Liver (tissue), 9 donors: ENCODE data around the gene C2CD2. TPM values are rescaled to one million over a fixed set of nuclear protein-coding genes. Genes with fewer than 3 reads are reported as not detected.

Source experiments
- DNase-seq: peaks from one replicate; pipeline ENCODE4 v3.0.0-alpha.2; 2017; ENCODE audit warnings: low spot score
- H3K27ac ChIP-seq, 2 donors: one replicate each; pipeline ENCODE4 v1.7.0; 2013; ENCODE audit warnings: inconsistent platforms in 2 of 2, low read length in 2 of 2, control low read depth in 1 of 2, low read depth in 1 of 2, mild to moderate bottlenecking in 1 of 2
- H3K27me3 ChIP-seq, 4 donors: one replicate each; pipeline versions ENCODE4 v1.6.1 to v1.7.0; 2013; ENCODE audit warnings: low read length in 3 of 4, inconsistent platforms in 1 of 4, mild to moderate bottlenecking in 1 of 4, moderate library complexity in 1 of 4; ENCODE audit not compliant: control insufficient read depth in 4 of 4, insufficient read depth in 4 of 4
- H3K36me3 ChIP-seq, 4 donors: one replicate each; pipeline versions ENCODE4 v1.6.1 to v1.7.0; 2013; ENCODE audit warnings: low read length in 3 of 4, mild to moderate bottlenecking in 3 of 4, low read depth in 1 of 4, moderate library complexity in 1 of 4; ENCODE audit not compliant: control insufficient read depth in 4 of 4, insufficient read depth in 3 of 4
- H3K4me1 ChIP-seq, 4 donors: one replicate each; pipeline versions ENCODE4 v1.6.1 to v1.7.0; 2013; ENCODE audit warnings: low read length in 3 of 4, mild to moderate bottlenecking in 3 of 4, moderate library complexity in 1 of 4; ENCODE audit not compliant: control insufficient read depth in 4 of 4, insufficient read depth in 4 of 4
- H3K4me3 ChIP-seq, 3 donors: one replicate each; pipeline versions ENCODE4 v1.6.1 to v1.7.0; 2013; ENCODE audit warnings: low read length in 3 of 3, control low read depth in 1 of 3, low read depth in 1 of 3, mild to moderate bottlenecking in 1 of 3
- H3K9ac ChIP-seq, 2 donors: one replicate each; pipeline ENCODE4 v1.7.0; 2013; ENCODE audit warnings: low read length in 2 of 2, mild to moderate bottlenecking in 2 of 2, moderate library complexity in 2 of 2, control low read depth in 1 of 2, low read depth in 1 of 2
- H3K9me3 ChIP-seq, 4 donors: one replicate each; pipeline versions ENCODE4 v1.6.1 to v1.7.0; 2013; ENCODE audit warnings: low read length in 3 of 4; ENCODE audit not compliant: control insufficient read depth in 4 of 4
- ATF3 ChIP-seq: IDR thresholded peaks from 2 replicates; pipeline ENCODE4 v1.6.1; 2016; ENCODE audit warnings: antibody characterized with exemption
- EGR1 ChIP-seq, 2 donors: IDR thresholded peaks; 2 replicates each; pipeline ENCODE4 v1.6.1; 2016 to 2018; ENCODE audit warnings: antibody characterized with exemption in 2 of 2, low read depth in 2 of 2
- FOXA2 ChIP-seq: IDR thresholded peaks from 2 replicates; pipeline ENCODE4 v1.6.1; 2016; ENCODE audit warnings: antibody characterized with exemption
- GABPA ChIP-seq, 2 donors: IDR thresholded peaks in 1 of 2; conservative IDR thresholded peaks in 1 of 2; 2 replicates each; pipeline ENCODE4 v1.6.1; 2016; ENCODE audit warnings: antibody characterized with exemption in 2 of 2, mild to moderate bottlenecking in 1 of 2, moderate library complexity in 1 of 2
- HNF4A ChIP-seq, 2 donors: conservative IDR thresholded peaks; 2 replicates each; pipeline ENCODE4 v1.6.1; 2016; ENCODE audit warnings: antibody characterized with exemption in 2 of 2, mild to moderate bottlenecking in 2 of 2
- HNF4G ChIP-seq: IDR thresholded peaks from 2 replicates; pipeline ENCODE4 v1.6.1; 2016; ENCODE audit warnings: antibody characterized with exemption
- JUND ChIP-seq, 2 donors: IDR thresholded peaks; 2 replicates each; pipeline ENCODE4 v1.6.1; 2016; ENCODE audit warnings: antibody characterized with exemption in 2 of 2
- MAX ChIP-seq: IDR thresholded peaks from 2 replicates; pipeline ENCODE4 v1.6.1; 2016; ENCODE audit warnings: antibody characterized with exemption
- NR2F2 ChIP-seq: IDR thresholded peaks from 2 replicates; pipeline ENCODE4 v1.6.1; 2016; ENCODE audit warnings: antibody characterized with exemption
- RAD21 ChIP-seq, 2 donors: IDR thresholded peaks; 2 replicates each; pipeline ENCODE4 v1.6.1; 2016; ENCODE audit warnings: antibody characterized with exemption in 2 of 2, mild to moderate bottlenecking in 2 of 2
- REST ChIP-seq: IDR thresholded peaks from 2 replicates; pipeline ENCODE4 v1.6.1; 2016; ENCODE audit warnings: antibody characterized with exemption, mild to moderate bottlenecking
- RXRA ChIP-seq, 2 donors: IDR thresholded peaks; 2 replicates each; pipeline ENCODE4 v1.6.1; 2017 to 2018; ENCODE audit warnings: antibody characterized with exemption in 2 of 2, mild to moderate bottlenecking in 1 of 2
- SP1 ChIP-seq: IDR thresholded peaks from 2 replicates; pipeline ENCODE4 v1.6.1; 2018; ENCODE audit warnings: antibody characterized with exemption, mild to moderate bottlenecking
- TAF1 ChIP-seq: conservative IDR thresholded peaks from 2 replicates; pipeline ENCODE4 v1.6.1; 2016; ENCODE audit warnings: antibody characterized with exemption, mild to moderate bottlenecking
- YY1 ChIP-seq: IDR thresholded peaks from 2 replicates; pipeline ENCODE4 v1.6.1; 2016; ENCODE audit warnings: antibody characterized with exemption, mild to moderate bottlenecking
- ZBTB33 ChIP-seq: IDR thresholded peaks from 2 replicates; pipeline ENCODE4 v1.6.1; 2016; ENCODE audit warnings: antibody characterized with exemption
- WGBS: extraction: QIAGEN DNeasy Blood & Tissue Kit; methylation state at CpG from one replicate; pipeline ENCODE4 v1.1.7; 2013; 5-methylcytosine and 5-hydroxymethylcytosine counted together
- polyA plus RNA-seq, 2 donors: library from polyadenylated mRNA; stranded (reverse) in 1 of 2; unstranded in 1 of 2; fragments of 200-250 nt in 1 of 2; fragments of >200 nt in 1 of 2; fragmentation: Nextera tagmentation in 1 of 2; extraction: Ambion mirVana in 1 of 2; gene quantifications; one replicate each; pipeline versions ENCODE4 v1.2.1 to v1.2.3, GENCODE V29; 2013 to 2015
- total RNA-seq, 2 donors: library from RNA; depleted of rRNA; stranded (reverse); fragments of >200 nt; gene quantifications; one replicate each; pipeline ENCODE4 v1.2.3, GENCODE V29; 2014
- donor health status: healthy.
- donor health status: healthy.
- donor health status: healthy.
- donor health status: healthy.
- donor health status: healthy.

Gene C2CD2
- total and polyA plus RNA-seq, 4 donors = 2.9 to 17.9 (median 6.0) TPM

- TF ChIP-seq ZBTB33 (no peak), YY1 (no peak), NR2F2 (no peak), RXRA (IDR thresholded peaks at IDR 0.05) (no peak), SP1 (no peak), JUND (IDR thresholded peaks at IDR 0.05) (no peak), GABPA (IDR thresholded peaks at IDR 0.05 in 1 of 2, conservative IDR thresholded peaks at IDR 0.05 in 1 of 2) (no peak)
These were observed 103.7 kb downstream of the C2CD2 start (continued) for GRCh38 chr21:41850085-41850484.

GRCh38 chr21:41848958-41849580 lies 104.7 kb downstream of the C2CD2 start:
- 95% methylated on average over 15 of the region's 15 CpGs for WGBS
- Histone ChIP-seq H3K27me3 (no peaks in the 10 kb centered on the region), H3K9ac (no peak overlapping the region), H3K4me3 (no peak overlapping the region), H3K27ac (no peak overlapping the region), H3K36me3 (peaks cover 2 to 12% (median 3%) of the 10 kb centered on the region in 4 donors), H3K4me1 (no peaks in the 10 kb centered on the region), H3K9me3 (no peaks in the 10 kb centered on the region)
- DNase-seq = no peak
- TF ChIP-seq SP1 = no peak
- TF ChIP-seq GABPA (IDR thresholded peaks at IDR 0.05 in 1 of 2, conservative IDR thresholded peaks at IDR 0.05 in 1 of 2) = no peak
- TF ChIP-seq MAX = no peak
- TF ChIP-seq HNF4A (conservative IDR thresholded peaks at IDR 0.05) = no peak
- TF ChIP-seq HNF4G = no peak
- no peak for TF ChIP-seq ATF3
- TF ChIP-seq RAD21 (IDR thresholded peaks at IDR 0.05) = no peak
- TF ChIP-seq YY1 = no peak
- TF ChIP-seq FOXA2 = no peak

GRCh38 chr21:41848533-41848932 lies 105.3 kb downstream of the C2CD2 start:
- Histone ChIP-seq H3K9ac (no peak overlapping the region), H3K27me3 (no peaks in the 10 kb centered on the region), H3K27ac (no peak overlapping the region), H3K36me3 (peaks cover 0 to 6% (median 1%) of the 10 kb centered on the region in 4 donors), H3K4me1 (no peaks in the 10 kb centered on the region), H3K4me3 (no peak overlapping the region), H3K9me3 (no peaks in the 10 kb centered on the region)
- WGBS = 88% methylated on average over 8 of the region's 8 CpGs
- no peak for DNase-seq
- TF ChIP-seq MAX (no peak), FOXA2 (no peak), RXRA (IDR thresholded peaks at IDR 0.05) (no peak), YY1 (no peak), NR2F2 (no peak), REST (no peak), ZBTB33 (no peak), ATF3 (no peak), EGR1 (IDR thresholded peaks at IDR 0.05; ENCODE audit: low read depth in 2 of 2) (no peak), GABPA (IDR thresholded peaks at IDR 0.05 in 1 of 2, conservative IDR thresholded peaks at IDR 0.05 in 1 of 2) (no peak), TAF1 (no peak), JUND (IDR thresholded peaks at IDR 0.05) (no peak), HNF4A (conservative IDR thresholded peaks at IDR 0.05) (no peak), SP1 (no peak)
